Mammary epithelial cell (primary cell): ENCODE data around the gene ADCY10.

Experiments used
- EZH2 ChIP-seq: IDR thresholded peaks from 2 replicates; pipeline ENCODE4 v1.6.1; 2012; ENCODE audit warnings: low read length, inconsistent platforms, borderline replicate concordance
- TF ChIP-seq, protein P1 (sequence below), 2 donors: IDR thresholded peaks in 1 of 2; conservative IDR thresholded peaks in 1 of 2; 2 replicates each; pipeline ENCODE4 v1.5.1; 2011 to 2012; ENCODE audit warnings: inconsistent platforms in 2 of 2, low read length in 2 of 2, mild to moderate bottlenecking in 2 of 2, control low read depth in 1 of 2, low read depth in 1 of 2; ENCODE audit not compliant: insufficient read depth in 1 of 2; ENCODE audit errors: extremely low read depth in 1 of 2

DNA sequence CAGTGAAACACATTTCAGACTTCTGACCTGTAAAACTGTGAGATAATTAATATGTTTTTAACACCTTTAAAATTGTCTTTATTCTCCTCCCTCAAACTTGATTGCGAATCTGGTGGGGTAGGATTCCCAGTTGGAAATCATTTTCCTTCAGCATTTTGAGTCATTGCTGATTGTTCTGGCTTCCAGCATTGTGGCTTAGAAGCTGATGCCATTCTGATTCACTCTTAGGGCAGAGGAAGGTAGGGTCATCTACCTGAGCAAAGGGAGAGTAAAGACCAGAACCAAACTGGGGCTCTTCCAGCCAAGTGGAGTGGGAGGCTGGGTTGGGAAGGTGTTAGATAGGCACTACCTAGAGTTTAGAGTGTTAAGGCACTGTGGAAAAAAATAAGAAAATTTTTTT is 131.0 kb downstream of the ADCY10 start:
- TF ChIP-seq, protein P1, sequence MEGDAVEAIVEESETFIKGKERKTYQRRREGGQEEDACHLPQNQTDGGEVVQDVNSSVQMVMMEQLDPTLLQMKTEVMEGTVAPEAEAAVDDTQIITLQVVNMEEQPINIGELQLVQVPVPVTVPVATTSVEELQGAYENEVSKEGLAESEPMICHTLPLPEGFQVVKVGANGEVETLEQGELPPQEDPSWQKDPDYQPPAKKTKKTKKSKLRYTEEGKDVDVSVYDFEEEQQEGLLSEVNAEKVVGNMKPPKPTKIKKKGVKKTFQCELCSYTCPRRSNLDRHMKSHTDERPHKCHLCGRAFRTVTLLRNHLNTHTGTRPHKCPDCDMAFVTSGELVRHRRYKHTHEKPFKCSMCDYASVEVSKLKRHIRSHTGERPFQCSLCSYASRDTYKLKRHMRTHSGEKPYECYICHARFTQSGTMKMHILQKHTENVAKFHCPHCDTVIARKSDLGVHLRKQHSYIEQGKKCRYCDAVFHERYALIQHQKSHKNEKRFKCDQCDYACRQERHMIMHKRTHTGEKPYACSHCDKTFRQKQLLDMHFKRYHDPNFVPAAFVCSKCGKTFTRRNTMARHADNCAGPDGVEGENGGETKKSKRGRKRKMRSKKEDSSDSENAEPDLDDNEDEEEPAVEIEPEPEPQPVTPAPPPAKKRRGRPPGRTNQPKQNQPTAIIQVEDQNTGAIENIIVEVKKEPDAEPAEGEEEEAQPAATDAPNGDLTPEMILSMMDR (conservative IDR thresholded peaks at IDR 0.05 in 1 of 2, IDR thresholded peaks at IDR 0.05 in 1 of 2; ENCODE audit: extremely low read depth in 1 of 2, insufficient read depth in 1 of 2, low read depth in 1 of 2, low read length in 2 of 2), result no peak
- TF ChIP-seq EZH2, result no peak
